Measurements from ENCODE around the gene COL11A2. TPM values are rescaled to one million over a fixed set of nuclear protein-coding genes. Genes with fewer than 3 reads are reported as not detected.

Gene COL11A2
- polyA plus RNA-seq, 1 of the 3 experiments (the other 2 are of a cell fraction), result 0.99 TPM

GRCh38 chr6:33160728-33161344, 31.4 kb downstream of the COL11A2 start:
- Histone ChIP-seq H3K4me1 (ENCODE audit: control insufficient read depth in 1 of 2, insufficient read depth in 2 of 2, low read depth in 1 of 2, low read length in 1 of 2) (peaks cover 0 to 7% of the 10 kb centered on the region in 2 experiments; a peak in 1 of 4 replicates), H3K9me2 (no peaks in the 10 kb centered on the region), H3K36me3 (replicated peaks in 1 of 2; ENCODE audit: control insufficient read depth in 1 of 2, insufficient read depth in 2 of 2, low read length in 1 of 2) (no peaks in the 10 kb centered on the region), H3F3A (replicated peaks; ENCODE audit: insufficient read depth) (no peaks in the 10 kb centered on the region), H3K27ac (ENCODE audit: low read depth in 2 of 2, low read length in 1 of 2) (no peak overlapping the region), H3K9ac (no peak overlapping the region), H3K4me3 (ENCODE audit: low read depth in 2 of 2, low read length in 1 of 2) (no peak overlapping the region), H3K9me3 (no peaks in the 10 kb centered on the region), H4K20me1 (ENCODE audit: insufficient read depth) (no peaks in the 10 kb centered on the region), H3K27me3 (ENCODE audit: insufficient read depth) (no peaks in the 10 kb centered on the region; the same call in 1 of the 2 replicates), H3K79me2 (ENCODE audit: insufficient read depth) (no peaks in the 10 kb centered on the region), H3K4me2 (no peak overlapping the region), H2AFZ (ENCODE audit: low read depth) (no peak overlapping the region; the same call in 1 of the 2 replicates)
- DNase-seq, result peak; percentile 21
- CTCF ChIA-PET, result interaction anchor here (0.6 to 6.4 kb wide), 35 partner anchors 9 to 227 kb away, joined by 3 to 96 read pairs (median 4); partner anchors contain the start of genes COL11A2, HLA-DMA, HLA-DPB1 and RING1
- TF ChIP-seq RAD21 (IDR thresholded peaks at IDR 0.05; ENCODE audit: low read length), result no peak
- no peak for TF ChIP-seq MXI1 (IDR thresholded peaks at IDR 0.05; ENCODE audit: low read depth, low read length)
- TF ChIP-seq SIN3A (IDR thresholded peaks at IDR 0.05; ENCODE audit: borderline replicate concordance, low read depth, low read length), result no peak
- no peak for TF ChIP-seq EP300 (IDR thresholded peaks at IDR 0.05; ENCODE audit: borderline replicate concordance in 1 of 2, low read depth in 1 of 2, low read length in 1 of 2)
- no peak for TF ChIP-seq FOXJ3 (CRISPR knock-in tag; IDR thresholded peaks at IDR 0.05)
- TF ChIP-seq TCF12 (IDR thresholded peaks at IDR 0.05), result no peak
- no peak for TF ChIP-seq RFX5 (IDR thresholded peaks at IDR 0.05; ENCODE audit: low read length)
- TF ChIP-seq RXRA (IDR thresholded peaks at IDR 0.05; ENCODE audit: borderline replicate concordance, low read depth), result no peak
- no peak for TF ChIP-seq IRF3 (IDR thresholded peaks at IDR 0.05; ENCODE audit: low read depth, low read length)
- no peak for TF ChIP-seq REST (IDR thresholded peaks at IDR 0.05; ENCODE audit: low read depth, low read length)
- TF ChIP-seq NFIC (IDR thresholded peaks at IDR 0.05; ENCODE audit: borderline replicate concordance), result no peak
- TF ChIP-seq, protein P1, sequence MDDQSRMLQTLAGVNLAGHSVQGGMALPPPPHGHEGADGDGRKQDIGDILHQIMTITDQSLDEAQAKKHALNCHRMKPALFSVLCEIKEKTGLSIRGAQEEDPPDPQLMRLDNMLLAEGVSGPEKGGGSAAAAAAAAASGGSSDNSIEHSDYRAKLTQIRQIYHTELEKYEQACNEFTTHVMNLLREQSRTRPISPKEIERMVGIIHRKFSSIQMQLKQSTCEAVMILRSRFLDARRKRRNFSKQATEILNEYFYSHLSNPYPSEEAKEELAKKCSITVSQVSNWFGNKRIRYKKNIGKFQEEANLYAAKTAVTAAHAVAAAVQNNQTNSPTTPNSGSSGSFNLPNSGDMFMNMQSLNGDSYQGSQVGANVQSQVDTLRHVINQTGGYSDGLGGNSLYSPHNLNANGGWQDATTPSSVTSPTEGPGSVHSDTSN (IDR thresholded peaks at IDR 0.05), result no peak
- no peak for TF ChIP-seq CTCF (IDR thresholded peaks at IDR 0.05)
- TF ChIP-seq MAX (IDR thresholded peaks at IDR 0.05; ENCODE audit: low read depth), result no peak
- TF ChIP-seq, protein P2, sequence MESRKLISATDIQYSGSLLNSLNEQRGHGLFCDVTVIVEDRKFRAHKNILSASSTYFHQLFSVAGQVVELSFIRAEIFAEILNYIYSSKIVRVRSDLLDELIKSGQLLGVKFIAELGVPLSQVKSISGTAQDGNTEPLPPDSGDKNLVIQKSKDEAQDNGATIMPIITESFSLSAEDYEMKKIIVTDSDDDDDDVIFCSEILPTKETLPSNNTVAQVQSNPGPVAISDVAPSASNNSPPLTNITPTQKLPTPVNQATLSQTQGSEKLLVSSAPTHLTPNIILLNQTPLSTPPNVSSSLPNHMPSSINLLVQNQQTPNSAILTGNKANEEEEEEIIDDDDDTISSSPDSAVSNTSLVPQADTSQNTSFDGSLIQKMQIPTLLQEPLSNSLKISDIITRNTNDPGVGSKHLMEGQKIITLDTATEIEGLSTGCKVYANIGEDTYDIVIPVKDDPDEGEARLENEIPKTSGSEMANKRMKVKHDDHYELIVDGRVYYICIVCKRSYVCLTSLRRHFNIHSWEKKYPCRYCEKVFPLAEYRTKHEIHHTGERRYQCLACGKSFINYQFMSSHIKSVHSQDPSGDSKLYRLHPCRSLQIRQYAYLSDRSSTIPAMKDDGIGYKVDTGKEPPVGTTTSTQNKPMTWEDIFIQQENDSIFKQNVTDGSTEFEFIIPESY (IDR thresholded peaks at IDR 0.05; ENCODE audit: borderline replicate concordance, low read depth), result no peak
- no peak for TF ChIP-seq RCOR1 (IDR thresholded peaks at IDR 0.05; ENCODE audit: low read length)
- TF ChIP-seq MEF2A (IDR thresholded peaks at IDR 0.05; ENCODE audit: borderline replicate concordance, low read depth), result no peak
- TF ChIP-seq, protein P3, sequence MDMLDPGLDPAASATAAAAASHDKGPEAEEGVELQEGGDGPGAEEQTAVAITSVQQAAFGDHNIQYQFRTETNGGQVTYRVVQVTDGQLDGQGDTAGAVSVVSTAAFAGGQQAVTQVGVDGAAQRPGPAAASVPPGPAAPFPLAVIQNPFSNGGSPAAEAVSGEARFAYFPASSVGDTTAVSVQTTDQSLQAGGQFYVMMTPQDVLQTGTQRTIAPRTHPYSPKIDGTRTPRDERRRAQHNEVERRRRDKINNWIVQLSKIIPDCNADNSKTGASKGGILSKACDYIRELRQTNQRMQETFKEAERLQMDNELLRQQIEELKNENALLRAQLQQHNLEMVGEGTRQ (IDR thresholded peaks at IDR 0.05; ENCODE audit: borderline replicate concordance, low read depth, low read length), result no peak
- WGBS (ENCODE audit: low lambda C conversion rate), result 66% methylated on average over 10 of the region's 13 CpGs
- POLR2A ChIA-PET, result no interaction called here

All from SK-N-SH (cell line).